Measurements from ENCODE around the gene CHID1. TPM values are rescaled to one million over a fixed set of nuclear protein-coding genes. Genes with fewer than 3 reads are reported as not detected.

The CHID1 gene
- total RNA-seq, 1 donor: 48.9 TPM

GRCh38 chr11:862081-862661, 48.4 kb downstream of the CHID1 start:
- Histone ChIP-seq H3K27me3 (ENCODE audit: insufficient read depth, low read length) (no peaks in the 10 kb centered on the region), H3K79me2 (ENCODE audit: insufficient read depth, low read length) (peaks cover 43% of the 10 kb centered on the region), H2AFZ (ENCODE audit: low read length) (no peak overlapping the region), H3K4me3 (ENCODE audit: insufficient read depth, low read length) (no peak overlapping the region), H3K4me1 (ENCODE audit: insufficient read depth, low read length) (peaks cover 7% of the 10 kb centered on the region), H3K27ac (ENCODE audit: low read depth, low read length) (no peak overlapping the region), H3K4me2 (ENCODE audit: insufficient read depth, low read length) (no peak overlapping the region), H4K20me1 (ENCODE audit: insufficient read depth, low read length) (peaks cover 54% of the 10 kb centered on the region), H3K9me3 (ENCODE audit: low read depth, low read length) (no peaks in the 10 kb centered on the region), H3K36me3 (ENCODE audit: insufficient read depth, low read length) (peaks cover 13% of the 10 kb centered on the region)
- no peak for TF ChIP-seq CTCF (IDR thresholded peaks at IDR 0.05; ENCODE audit: extremely low read depth, low read depth, low read length)
- DNase-seq (ENCODE audit: insufficient read length, low spot score, missing footprints): no peak

- no peaks in the 10 kb centered on the region for H3K27me3 ChIP-seq (ENCODE audit: insufficient read depth, low read length)
These were observed 49.5 kb downstream of the CHID1 start for GRCh38 chr11:861105-861479.

GRCh38 chr11:860234-861104, 50.1 kb downstream of the CHID1 start:
- H3K36me3 ChIP-seq (ENCODE audit: insufficient read depth, low read length): peaks cover 4% of the 10 kb centered on the region
- no peak for DNase-seq (ENCODE audit: insufficient read length, low spot score, missing footprints)
- no peak overlapping the region for H2AFZ ChIP-seq (ENCODE audit: low read length)
- H3K4me3 ChIP-seq (ENCODE audit: insufficient read depth, low read length): no peak overlapping the region
- H3K4me2 ChIP-seq (ENCODE audit: insufficient read depth, low read length): peak overlapping the region; percentile 56
- peaks cover 56% of the 10 kb centered on the region for H4K20me1 ChIP-seq (ENCODE audit: insufficient read depth, low read length)
- peaks cover 7% of the 10 kb centered on the region for H3K4me1 ChIP-seq (ENCODE audit: insufficient read depth, low read length)
- peak overlapping the region; percentile 70 for H3K27ac ChIP-seq (ENCODE audit: low read depth, low read length)
- H3K9me3 ChIP-seq (ENCODE audit: low read depth, low read length): no peaks in the 10 kb centered on the region
- peaks cover 59% of the 10 kb centered on the region for H3K79me2 ChIP-seq (ENCODE audit: insufficient read depth, low read length)
- no peaks in the 10 kb centered on the region for H3K27me3 ChIP-seq (ENCODE audit: insufficient read depth, low read length)
- no peak for TF ChIP-seq CTCF (IDR thresholded peaks at IDR 0.05; ENCODE audit: extremely low read depth, low read depth, low read length)

More at GRCh38 chr11:861105-861479, 49.5 kb downstream of the CHID1 start:
- TF ChIP-seq CTCF (IDR thresholded peaks at IDR 0.05; ENCODE audit: extremely low read depth, low read depth, low read length): no peak
- no peak overlapping the region for H3K4me3 ChIP-seq (ENCODE audit: insufficient read depth, low read length)
- peaks cover 8% of the 10 kb centered on the region for H3K36me3 ChIP-seq (ENCODE audit: insufficient read depth, low read length)
- no peaks in the 10 kb centered on the region for H3K9me3 ChIP-seq (ENCODE audit: low read depth, low read length)
- peaks cover 54% of the 10 kb centered on the region for H3K79me2 ChIP-seq (ENCODE audit: insufficient read depth, low read length)
- H3K27ac ChIP-seq (ENCODE audit: low read depth, low read length): no peak overlapping the region
- no peak for DNase-seq (ENCODE audit: insufficient read length, low spot score, missing footprints)
- no peak overlapping the region for H2AFZ ChIP-seq (ENCODE audit: low read length)
- no peak overlapping the region for H3K4me2 ChIP-seq (ENCODE audit: insufficient read depth, low read length)
- H3K4me1 ChIP-seq (ENCODE audit: insufficient read depth, low read length): peaks cover 7% of the 10 kb centered on the region
- H4K20me1 ChIP-seq (ENCODE audit: insufficient read depth, low read length): peaks cover 55% of the 10 kb centered on the region

Data from osteoblast (primary cell).